ENCODE results near the gene KRABD2.

GRCh38 chr17:8365143-8365542, 11.4 kb downstream of the KRABD2 start:
- TF ChIP-seq POLR2A (IDR thresholded peaks at IDR 0.05): no peak
- TF ChIP-seq, protein P1, sequence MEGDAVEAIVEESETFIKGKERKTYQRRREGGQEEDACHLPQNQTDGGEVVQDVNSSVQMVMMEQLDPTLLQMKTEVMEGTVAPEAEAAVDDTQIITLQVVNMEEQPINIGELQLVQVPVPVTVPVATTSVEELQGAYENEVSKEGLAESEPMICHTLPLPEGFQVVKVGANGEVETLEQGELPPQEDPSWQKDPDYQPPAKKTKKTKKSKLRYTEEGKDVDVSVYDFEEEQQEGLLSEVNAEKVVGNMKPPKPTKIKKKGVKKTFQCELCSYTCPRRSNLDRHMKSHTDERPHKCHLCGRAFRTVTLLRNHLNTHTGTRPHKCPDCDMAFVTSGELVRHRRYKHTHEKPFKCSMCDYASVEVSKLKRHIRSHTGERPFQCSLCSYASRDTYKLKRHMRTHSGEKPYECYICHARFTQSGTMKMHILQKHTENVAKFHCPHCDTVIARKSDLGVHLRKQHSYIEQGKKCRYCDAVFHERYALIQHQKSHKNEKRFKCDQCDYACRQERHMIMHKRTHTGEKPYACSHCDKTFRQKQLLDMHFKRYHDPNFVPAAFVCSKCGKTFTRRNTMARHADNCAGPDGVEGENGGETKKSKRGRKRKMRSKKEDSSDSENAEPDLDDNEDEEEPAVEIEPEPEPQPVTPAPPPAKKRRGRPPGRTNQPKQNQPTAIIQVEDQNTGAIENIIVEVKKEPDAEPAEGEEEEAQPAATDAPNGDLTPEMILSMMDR (IDR thresholded peaks at IDR 0.05 in 4 of 5, conservative IDR thresholded peaks at IDR 0.05 in 1 of 5): no peak

All from gastrocnemius medialis (tissue), 4 donors.